HuH-7 (cell line): ENCODE data around the gene PSPN.

ENCODE experiments used
- DNase-seq: peaks from one replicate; pipeline ENCODE4 v3.0.0; 2011; ENCODE audit warnings: low spot score

The PSPN gene

DNA sequence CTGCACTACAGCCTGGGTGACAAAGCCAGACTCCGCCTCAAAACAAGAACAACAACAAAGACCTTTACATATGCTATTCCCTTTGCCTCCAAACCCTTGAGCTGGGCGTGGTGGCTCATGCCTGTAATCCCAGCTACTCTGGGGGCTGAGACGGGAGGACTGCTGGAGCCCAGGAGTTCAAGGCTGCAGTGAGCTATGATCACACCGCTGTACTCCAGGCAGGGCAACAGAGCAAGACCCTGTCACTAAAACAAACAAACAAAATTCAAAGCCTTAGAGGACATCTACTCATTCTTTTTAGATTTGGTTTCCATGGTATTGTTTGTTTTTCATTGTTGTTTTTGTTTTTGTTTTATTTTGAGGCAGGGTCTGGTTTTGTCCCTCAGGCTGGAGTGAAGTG is 50.1 kb downstream of the PSPN start:
- no peak for DNase-seq
